Skeletal muscle satellite cell (primary cell): Measurements from ENCODE around the gene CD80.
"Not testable (repeated sequence)": the region's sequence is repeated elsewhere in the genome, so short reads cannot be mapped to it uniquely, and the experiment has no call there.

Source experiments
- H3K27me3 ChIP-seq: 2 replicates; pipeline ENCODE4 v1.7.0; 2013; ENCODE audit warnings: low read length; ENCODE audit not compliant: control insufficient read depth, insufficient read depth
- H3K36me3 ChIP-seq: 2 replicates; pipeline ENCODE4 v1.7.0; 2013; ENCODE audit warnings: mild to moderate bottlenecking, control low read depth, low read length; ENCODE audit not compliant: insufficient read depth
- H3K4me1 ChIP-seq: 2 replicates; pipeline ENCODE4 v1.7.0; 2013; ENCODE audit warnings: low read length; ENCODE audit not compliant: control insufficient read depth, insufficient read depth
- H3K4me2 ChIP-seq: 2 replicates; pipeline ENCODE4 v1.7.0; 2013; ENCODE audit warnings: mild to moderate bottlenecking, low read length
- H3K4me3 ChIP-seq: 2 replicates; pipeline ENCODE4 v1.7.0; 2013; ENCODE audit warnings: low read length
- H3K9ac ChIP-seq: 2 replicates; pipeline ENCODE4 v1.7.0; 2013; ENCODE audit warnings: mild to moderate bottlenecking, low read depth, low read length, moderate library complexity
- H3K9me3 ChIP-seq: replicated peaks from 2 replicates; pipeline ENCODE4 v1.7.0; 2013; ENCODE audit warnings: mild to moderate bottlenecking, control low read depth, low read length

Gene CD80

GRCh38 chr3:119557877-119558269, 1.5 kb downstream of the CD80 start:
- H3K4me2 ChIP-seq: no peak overlapping the region

GRCh38 chr3:119557192-119557876, 2.1 kb downstream of the CD80 start:
- Histone ChIP-seq H3K9ac (no peak overlapping the region), H3K36me3 (no peaks in the 10 kb centered on the region), H3K4me2 (no peak overlapping the region), H3K4me1 (no peaks in the 10 kb centered on the region), H3K9me3 (no peaks in the 10 kb centered on the region), H3K4me3 (no peak overlapping the region), H3K27me3 (peaks cover 20% of the 10 kb centered on the region)

More at GRCh38 chr3:119557877-119558269, 1.5 kb downstream of the CD80 start:
- Histone ChIP-seq H3K9ac (no peak overlapping the region), H3K4me3 (no peak overlapping the region), H3K27me3 (peaks cover 20% of the 10 kb centered on the region), H3K36me3 (no peaks in the 10 kb centered on the region), H3K4me1 (no peaks in the 10 kb centered on the region), H3K9me3 (no peaks in the 10 kb centered on the region)

- Histone ChIP-seq H3K27me3 (peaks cover 20% of the 10 kb centered on the region), H3K36me3 (no peaks in the 10 kb centered on the region), H3K9ac (no peak overlapping the region), H3K9me3 (no peaks in the 10 kb centered on the region), H3K4me1 (no peaks in the 10 kb centered on the region), H3K4me3 (no peak overlapping the region), H3K4me2 (no peak overlapping the region)
These were observed 3.5 kb downstream of the CD80 start for GRCh38 chr3:119555929-119556328.

DNA sequence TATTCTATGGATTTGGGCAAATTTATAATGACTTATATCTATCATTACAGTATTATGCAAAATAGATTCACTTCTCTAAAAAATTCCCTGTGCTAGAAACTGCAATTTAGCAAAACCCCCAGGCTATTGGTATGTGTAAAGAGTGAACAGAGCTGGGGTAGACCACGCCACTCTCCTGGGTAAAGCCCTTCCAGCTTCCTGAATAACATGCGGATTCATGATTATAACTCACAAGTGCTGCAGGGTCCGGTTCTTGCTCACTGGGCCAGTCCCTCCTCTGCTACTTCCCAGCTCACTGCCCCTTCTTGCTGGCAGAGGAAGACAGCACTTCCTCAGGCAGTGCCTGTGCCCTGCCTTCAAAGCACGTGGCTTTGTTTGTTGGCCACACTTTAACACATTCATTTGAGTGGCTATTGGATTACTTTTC, 4.1 kb downstream of the CD80 start:
- Histone ChIP-seq H3K4me1 (no peaks in the 10 kb centered on the region), H3K9me3 (no peaks in the 10 kb centered on the region), H3K4me2 (no peak overlapping the region), H3K9ac (no peak overlapping the region), H3K27me3 (peaks cover 20% of the 10 kb centered on the region), H3K36me3 (no peaks in the 10 kb centered on the region), H3K4me3 (no peak overlapping the region)

DNA sequence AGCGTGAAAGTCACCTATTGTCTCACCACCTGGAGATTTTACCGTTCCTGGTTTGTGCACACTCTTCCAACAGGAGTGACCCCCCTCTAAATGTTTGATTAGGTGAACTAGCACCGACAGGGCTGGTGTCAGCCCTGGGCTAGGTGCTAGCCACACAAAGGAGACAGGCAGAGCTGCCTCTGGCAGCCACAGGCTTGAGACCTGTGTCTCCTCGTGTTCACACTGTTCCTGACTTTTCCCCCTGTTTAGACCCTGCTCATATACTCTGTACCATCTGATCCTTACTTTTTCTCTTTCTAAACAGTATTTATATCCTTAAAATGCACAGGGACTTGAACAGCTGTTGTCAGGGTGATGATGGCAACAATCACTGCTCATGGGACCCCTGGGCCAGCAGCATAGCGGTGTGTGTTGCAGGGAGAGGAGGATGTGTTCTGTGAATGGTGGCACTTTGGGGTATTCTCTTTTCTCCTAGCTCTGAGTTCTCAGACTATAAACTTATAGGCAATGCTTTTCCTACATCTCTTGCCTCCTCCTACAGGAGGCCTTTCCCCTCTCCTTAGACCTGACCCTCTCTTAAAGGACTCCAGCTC, 5.5 kb downstream of the CD80 start:
- H3K9me3 ChIP-seq: no peaks in the 10 kb centered on the region
- no peak overlapping the region for H3K4me2 ChIP-seq

DNA sequence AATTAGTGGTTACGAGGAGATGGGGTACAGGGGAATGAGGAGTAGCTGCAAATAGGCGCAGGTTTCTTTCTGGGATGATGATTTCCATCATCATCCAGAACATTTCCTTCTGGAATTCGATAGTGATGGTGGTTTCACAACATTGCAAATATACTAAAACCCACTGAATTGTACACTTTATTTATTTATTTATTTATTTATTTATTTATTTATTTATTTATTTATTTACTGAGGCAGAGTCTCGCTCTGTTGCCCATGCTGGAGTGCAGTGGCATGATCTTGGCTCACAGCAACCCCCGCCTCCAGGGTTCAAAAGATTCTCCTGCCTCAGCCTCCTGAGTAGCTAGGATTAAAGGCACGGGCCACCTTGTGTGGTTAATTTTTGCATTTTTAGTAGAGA, 6.5 kb downstream of the CD80 start:
- H3K4me2 ChIP-seq, H3K9me3 ChIP-seq, H3K9ac ChIP-seq, H3K36me3 ChIP-seq, H3K4me3 ChIP-seq, H3K4me1 ChIP-seq: not testable (repeated sequence)
- H3K27me3 ChIP-seq: peaks cover 18% of the 10 kb centered on the region

More for the DNA sequence above, 5.5 kb downstream of the CD80 start:
- Histone ChIP-seq H3K9ac (no peak overlapping the region), H3K36me3 (no peaks in the 10 kb centered on the region), H3K27me3 (peaks cover 20% of the 10 kb centered on the region), H3K4me1 (no peaks in the 10 kb centered on the region), H3K4me3 (no peak overlapping the region)

- Histone ChIP-seq H3K36me3 (no peaks in the 10 kb centered on the region), H3K27me3 (peaks cover 8% of the 10 kb centered on the region), H3K4me2 (no peak overlapping the region), H3K9ac (no peak overlapping the region), H3K4me1 (no peaks in the 10 kb centered on the region), H3K4me3 (no peak overlapping the region), H3K9me3 (no peaks in the 10 kb centered on the region)
These were observed 7.8 kb downstream of the CD80 start for GRCh38 chr3:119551598-119551997.

GRCh38 chr3:119550192-119550910, 9.1 kb downstream of the CD80 start:
- H3K4me3 ChIP-seq: no peak overlapping the region
- no peak overlapping the region for H3K9ac ChIP-seq
- peaks cover under 1% of the 10 kb centered on the region for H3K27me3 ChIP-seq
- H3K9me3 ChIP-seq: no peaks in the 10 kb centered on the region
- no peak overlapping the region for H3K4me2 ChIP-seq
- no peaks in the 10 kb centered on the region for H3K36me3 ChIP-seq
- no peaks in the 10 kb centered on the region for H3K4me1 ChIP-seq

GRCh38 chr3:119548341-119548740, 11.1 kb downstream of the CD80 start:
- Histone ChIP-seq H3K9me3 (no peaks in the 10 kb centered on the region), H3K4me1 (no peaks in the 10 kb centered on the region), H3K4me3 (no peak overlapping the region), H3K4me2 (no peak overlapping the region), H3K36me3 (no peaks in the 10 kb centered on the region), H3K9ac (no peak overlapping the region), H3K27me3 (no peaks in the 10 kb centered on the region)

GRCh38 chr3:119547227-119547626, 12.2 kb downstream of the CD80 start:
- Histone ChIP-seq H3K4me2 (no peak overlapping the region), H3K9me3 (no peaks in the 10 kb centered on the region), H3K4me3 (no peak overlapping the region), H3K4me1 (no peaks in the 10 kb centered on the region), H3K36me3 (no peaks in the 10 kb centered on the region), H3K27me3 (no peaks in the 10 kb centered on the region), H3K9ac (no peak overlapping the region)

GRCh38 chr3:119543147-119543546, 16.3 kb downstream of the CD80 start:
- H3K27me3 ChIP-seq: no peaks in the 10 kb centered on the region
- H3K9ac ChIP-seq: no peak overlapping the region
- H3K4me1 ChIP-seq: no peaks in the 10 kb centered on the region
- H3K4me3 ChIP-seq: no peak overlapping the region
- H3K9me3 ChIP-seq: no peaks in the 10 kb centered on the region
- H3K4me2 ChIP-seq: no peak overlapping the region
- no peaks in the 10 kb centered on the region for H3K36me3 ChIP-seq
